ENCODE data around the gene MRPL34. TPM values are rescaled to one million over a fixed set of nuclear protein-coding genes. Genes with fewer than 3 reads are reported as not detected.

The MRPL34 gene
- total RNA-seq, 4 donors from 2014 or later = 95.0 to 175 (median 113) TPM

DNA sequence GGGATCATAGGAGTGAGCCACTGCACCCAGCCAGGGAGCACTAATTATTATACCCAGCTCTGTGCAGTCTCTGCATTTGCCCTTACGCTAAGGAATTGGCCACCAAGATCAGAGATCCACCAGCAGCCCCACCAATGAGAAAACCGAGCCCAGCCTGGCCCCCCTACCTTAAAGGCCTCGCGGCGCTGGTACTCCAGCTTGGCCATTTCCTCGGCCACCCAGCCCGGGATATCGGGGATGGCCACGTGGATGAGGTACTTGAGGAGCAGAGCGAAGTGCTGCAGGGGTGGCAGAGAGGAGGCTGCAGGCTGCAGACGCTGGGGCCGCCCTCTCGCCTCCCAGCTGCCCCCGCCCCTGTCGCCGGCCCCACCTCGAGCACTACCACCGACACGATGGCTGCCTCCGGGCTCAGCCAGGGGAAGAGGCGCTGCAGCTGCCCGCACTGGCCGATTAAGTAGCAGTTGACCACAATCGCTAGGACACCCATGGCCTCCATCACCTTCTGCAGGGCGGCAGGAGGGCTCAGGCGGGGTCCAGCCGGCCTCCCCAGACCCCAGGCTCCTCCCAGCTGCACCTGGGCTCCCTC is 21.5 kb downstream of the MRPL34 start:
- Histone ChIP-seq H3K9me3 (no peaks in the 10 kb centered on the region), H3K27me3 (peaks cover 30% of the 10 kb centered on the region), H3K4me3 (no peak overlapping the region), H3K36me3 (peaks cover 0 to 41% of the 10 kb centered on the region in 2 donors), H3K27ac (no peak overlapping the region), H3K4me1 (peaks cover 0 to 63% (median 10%) of the 10 kb centered on the region in 3 donors)
- WGBS, 2 donors (ENCODE audit: low coverage in 1 of 2) = 100% methylated on average over 1 of the region's 27 CpGs; no CpG with 5 or more reads in 1 of the 2 donors
- no peak for ATAC-seq
- TF ChIP-seq POLR2AphosphoS5 (IDR thresholded peaks at IDR 0.05) (no peak), POLR2A (IDR thresholded peaks at IDR 0.05) (no peak), EP300 (IDR thresholded peaks at IDR 0.05) (no peak)
- TF ChIP-seq, protein P1, sequence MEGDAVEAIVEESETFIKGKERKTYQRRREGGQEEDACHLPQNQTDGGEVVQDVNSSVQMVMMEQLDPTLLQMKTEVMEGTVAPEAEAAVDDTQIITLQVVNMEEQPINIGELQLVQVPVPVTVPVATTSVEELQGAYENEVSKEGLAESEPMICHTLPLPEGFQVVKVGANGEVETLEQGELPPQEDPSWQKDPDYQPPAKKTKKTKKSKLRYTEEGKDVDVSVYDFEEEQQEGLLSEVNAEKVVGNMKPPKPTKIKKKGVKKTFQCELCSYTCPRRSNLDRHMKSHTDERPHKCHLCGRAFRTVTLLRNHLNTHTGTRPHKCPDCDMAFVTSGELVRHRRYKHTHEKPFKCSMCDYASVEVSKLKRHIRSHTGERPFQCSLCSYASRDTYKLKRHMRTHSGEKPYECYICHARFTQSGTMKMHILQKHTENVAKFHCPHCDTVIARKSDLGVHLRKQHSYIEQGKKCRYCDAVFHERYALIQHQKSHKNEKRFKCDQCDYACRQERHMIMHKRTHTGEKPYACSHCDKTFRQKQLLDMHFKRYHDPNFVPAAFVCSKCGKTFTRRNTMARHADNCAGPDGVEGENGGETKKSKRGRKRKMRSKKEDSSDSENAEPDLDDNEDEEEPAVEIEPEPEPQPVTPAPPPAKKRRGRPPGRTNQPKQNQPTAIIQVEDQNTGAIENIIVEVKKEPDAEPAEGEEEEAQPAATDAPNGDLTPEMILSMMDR (IDR thresholded peaks at IDR 0.05) = no peak

DNA sequence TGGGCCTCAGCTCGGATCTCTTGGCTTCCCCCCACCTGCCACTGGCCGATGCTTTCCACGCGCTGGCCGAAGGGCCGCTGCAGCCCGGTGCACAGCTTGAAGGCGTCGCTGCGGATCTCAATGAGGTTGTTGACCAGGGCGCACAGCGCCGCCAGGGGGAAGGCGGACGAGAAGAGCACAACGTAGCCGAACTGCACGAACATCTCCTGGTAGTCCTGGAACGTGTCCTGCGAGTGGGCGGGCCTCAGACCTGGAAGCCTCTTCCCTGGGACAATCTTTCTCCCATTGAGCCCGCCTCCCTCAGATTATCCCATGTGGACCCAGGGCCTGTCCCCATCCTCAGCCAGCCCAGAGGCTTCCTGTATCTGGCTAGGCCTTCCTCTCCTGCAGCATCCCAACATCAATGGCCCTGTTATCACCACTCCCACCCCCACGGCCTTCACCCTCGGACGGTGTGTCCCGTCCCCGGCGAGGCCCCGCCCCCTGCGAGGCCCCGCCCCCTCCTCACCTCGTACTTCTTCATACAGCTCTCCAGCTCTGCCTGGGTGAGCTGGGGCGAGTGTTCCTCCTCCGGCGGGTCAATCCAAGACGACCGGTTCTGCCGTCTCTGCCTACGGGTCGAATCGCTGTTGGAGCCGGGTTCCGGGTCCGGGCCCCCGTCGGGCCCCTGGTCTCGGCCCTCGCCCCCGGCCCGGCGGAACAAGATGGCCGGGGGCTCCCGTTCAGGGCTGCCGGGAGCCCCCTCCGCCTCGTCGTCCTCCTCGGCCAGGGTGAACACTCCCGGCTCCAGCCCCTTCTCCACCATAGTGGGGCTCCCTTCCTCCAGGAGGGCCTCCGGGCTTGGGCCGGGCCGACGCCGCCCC is 22.2 kb downstream of the MRPL34 start:
- Histone ChIP-seq H3K36me3 (peaks cover 0 to 34% of the 10 kb centered on the region in 2 donors), H3K9me3 (no peaks in the 10 kb centered on the region), H3K27ac (peak overlapping the region in 3 of 4 donors; percentile 12 to 53 (median 27)), H3K4me1 (peaks cover 0 to 57% (median 10%) of the 10 kb centered on the region in 3 donors), H3K4me3 (peak overlapping the region; percentile 3 to 46), H3K27me3 (peaks cover 30% of the 10 kb centered on the region)
- WGBS, 2 donors (ENCODE audit: low coverage in 1 of 2) = 37% methylated on average over 3 of the region's 64 CpGs; no CpG with 5 or more reads in 1 of the 2 donors
- TF ChIP-seq POLR2AphosphoS5 (IDR thresholded peaks at IDR 0.05) (no peak), POLR2A (IDR thresholded peaks at IDR 0.05) (no peak)
- TF ChIP-seq, protein P1 (IDR thresholded peaks at IDR 0.05) = peak in 3 of 4 experiments; percentile 23 to 56 (median 47)
- ATAC-seq = peak; percentile 67

DNA sequence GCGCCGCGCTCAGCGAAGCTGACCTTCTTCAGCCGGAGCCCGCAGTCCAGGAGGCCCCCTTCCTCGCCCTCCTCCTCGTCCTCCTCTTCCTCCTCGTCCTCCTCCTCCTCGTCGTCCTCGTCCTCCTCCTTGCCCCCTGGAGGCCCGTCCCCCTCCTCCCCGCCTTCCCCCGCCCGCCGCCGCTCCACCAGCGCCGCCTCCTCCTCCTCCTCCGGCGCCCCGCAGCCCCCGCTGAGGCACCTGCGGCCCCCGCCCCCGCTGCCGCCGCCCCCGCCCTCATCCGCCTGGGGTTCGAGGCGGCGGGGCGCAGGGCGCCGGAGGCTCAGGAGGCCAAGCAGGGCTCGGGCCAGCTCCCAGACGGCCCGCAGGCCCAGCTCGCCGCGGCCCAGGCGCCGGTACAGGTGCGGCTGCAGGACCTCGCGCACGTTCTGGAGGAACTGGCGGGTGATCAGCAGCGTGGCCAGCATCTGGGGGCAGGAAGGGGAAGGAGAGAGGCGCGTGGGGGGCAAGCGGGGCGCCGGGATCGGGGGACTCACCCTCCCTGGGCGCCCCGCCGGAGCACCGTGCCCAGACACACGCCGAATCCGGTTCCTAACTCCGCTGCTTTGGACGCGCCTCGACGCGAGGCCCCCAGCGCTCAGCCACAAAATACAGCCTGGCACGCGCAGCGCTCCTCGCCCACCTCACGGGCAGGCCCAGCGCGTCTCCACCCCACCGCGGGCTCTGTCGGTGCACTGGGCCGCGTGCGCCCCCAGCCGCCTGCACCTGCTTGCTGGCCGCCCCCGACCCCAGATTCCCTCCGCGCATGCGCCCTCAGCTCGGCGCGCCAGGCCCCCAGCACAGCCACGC is 23.1 kb downstream of the MRPL34 start:
- Histone ChIP-seq H3K27ac (peak overlapping the region in 2 of 4 donors; percentile 12 to 27), H3K36me3 (peaks cover 0 to 33% of the 10 kb centered on the region in 2 donors), H3K27me3 (peaks cover 30% of the 10 kb centered on the region), H3K4me3 (peak overlapping the region; percentile 3 to 46), H3K9me3 (no peaks in the 10 kb centered on the region), H3K4me1 (peaks cover 0 to 59% (median 11%) of the 10 kb centered on the region in 3 donors)
- no CpG with 5 or more reads among the region's 94 CpGs for WGBS, 2 donors (ENCODE audit: low coverage in 1 of 2)
- ATAC-seq = no peak
- TF ChIP-seq POLR2AphosphoS5 (IDR thresholded peaks at IDR 0.05) (no peak), POLR2A (IDR thresholded peaks at IDR 0.05) (no peak), EP300 (IDR thresholded peaks at IDR 0.05) (no peak)
- TF ChIP-seq, protein P1 (IDR thresholded peaks at IDR 0.05) = no peak

DNA sequence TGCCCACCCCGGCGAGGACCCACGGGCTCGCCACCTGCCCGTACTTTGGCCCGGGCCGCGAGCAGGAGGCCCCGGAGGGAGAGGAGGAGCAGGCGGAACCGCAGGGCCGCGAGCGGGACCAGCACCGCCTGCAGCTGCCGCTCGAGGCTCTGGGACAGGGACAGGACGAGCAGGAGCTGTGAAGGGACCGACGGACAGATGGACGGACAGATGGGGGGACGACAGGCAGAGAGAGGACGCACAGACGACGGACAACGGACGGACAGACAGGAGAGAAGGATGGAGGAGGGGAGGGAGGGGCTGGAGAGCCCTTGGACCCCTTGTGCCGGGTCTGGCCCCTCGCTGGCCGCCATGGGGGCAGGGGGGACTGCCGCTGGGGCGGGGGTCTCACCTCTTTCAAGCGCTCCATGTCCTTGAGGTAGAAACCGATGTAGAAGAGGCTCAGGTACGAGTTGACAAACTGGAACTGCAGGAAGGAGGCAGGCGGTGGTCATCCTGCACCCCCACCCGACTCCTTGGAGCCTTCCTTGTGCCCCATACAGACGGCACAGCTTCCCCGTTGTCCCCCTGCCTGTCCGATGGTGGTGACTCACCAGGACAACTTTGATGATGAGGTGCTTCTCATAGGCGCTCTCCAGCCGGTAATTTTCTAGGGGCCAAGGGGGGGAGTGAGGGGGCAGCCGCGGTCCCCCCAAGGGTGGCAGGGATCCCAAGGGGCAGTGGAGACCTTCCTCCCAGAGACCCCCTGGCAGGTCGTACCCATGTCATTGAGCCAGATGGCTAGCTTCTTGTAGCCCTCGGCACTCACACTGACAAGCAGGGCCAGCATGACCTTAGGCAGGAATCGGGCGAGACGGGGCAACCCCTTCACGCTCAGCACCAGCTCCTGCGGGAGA is 23.9 kb downstream of the MRPL34 start:
- peaks cover 0 to 61% (median 17%) of the 10 kb centered on the region in 3 donors for H3K4me1 ChIP-seq
- peaks cover 30% of the 10 kb centered on the region for H3K27me3 ChIP-seq
- TF ChIP-seq POLR2AphosphoS5 (IDR thresholded peaks at IDR 0.05) (no peak), POLR2A (IDR thresholded peaks at IDR 0.05) (no peak), EP300 (IDR thresholded peaks at IDR 0.05) (no peak)
- TF ChIP-seq, protein P1 (IDR thresholded peaks at IDR 0.05) = no peak
- H3K27ac ChIP-seq = no peak overlapping the region
- peaks cover 0 to 29% of the 10 kb centered on the region in 2 donors for H3K36me3 ChIP-seq
- H3K4me3 ChIP-seq = no peak overlapping the region
- no peak for ATAC-seq
- H3K9me3 ChIP-seq = no peaks in the 10 kb centered on the region
- whole genome bisulfite sequencing, 2 donors (ENCODE audit: low coverage in 1 of 2) = 71% methylated on average over 4 of the region's 51 CpGs; no CpG with 5 or more reads in 1 of the 2 donors
